Nephron progenitor cell (in vitro differentiated cells): ENCODE results near the gene TACR2.
"Not testable (repeated sequence)": the region's sequence is repeated elsewhere in the genome, so short reads cannot be mapped to it uniquely, and the experiment has no call there.

Experiments used
- DNase-seq: peaks from one replicate; pipeline ENCODE4 v3.0.0; 2021
- H3K27ac Mint-ChIP-seq: 2 replicates; pipeline ENCODE4 v1.8.0; 2021; ENCODE audit warnings: mild to moderate bottlenecking, moderate library complexity, mixed read lengths
- H3K27me3 Mint-ChIP-seq: 2 replicates; pipeline ENCODE4 v1.8.0; 2021; ENCODE audit warnings: mild to moderate bottlenecking, low read depth, mixed read lengths; ENCODE audit not compliant: poor library complexity
- H3K36me3 Mint-ChIP-seq: 2 replicates; pipeline ENCODE4 v1.8.0; 2021; ENCODE audit warnings: low read depth, mixed read lengths
- H3K4me1 Mint-ChIP-seq: 2 replicates; pipeline ENCODE4 v1.8.0; 2021; ENCODE audit warnings: mixed read lengths
- H3K4me3 Mint-ChIP-seq: 2 replicates; pipeline ENCODE4 v1.8.0; 2021; ENCODE audit warnings: mild to moderate bottlenecking, moderate library complexity, mixed read lengths
- H3K9me3 Mint-ChIP-seq: 2 replicates; pipeline ENCODE4 v1.8.0; 2021; ENCODE audit warnings: mild to moderate bottlenecking, moderate library complexity, mixed read lengths
- CTCF ChIP-seq: fragments of 200-600 bp; sonication (generic); IDR thresholded peaks from 2 replicates; pipeline ENCODE4 v1.5.0; 2021; ENCODE audit warnings: antibody characterized with exemption

The TACR2 gene

GRCh38 chr10:69451784-69452251, 35.1 kb upstream of the TACR2 start:
- Mint-ChIP-seq H3K9me3 (no peaks in the 10 kb centered on the region), H3K27ac (no peak overlapping the region), H3K36me3 (no peaks in the 10 kb centered on the region), H3K4me1 (peaks cover 42% of the 10 kb centered on the region), H3K4me3 (peak overlapping the region; percentile 77), H3K27me3 (peaks cover 38% of the 10 kb centered on the region)
- TF ChIP-seq CTCF = no peak
- DNase-seq = no peak

DNA sequence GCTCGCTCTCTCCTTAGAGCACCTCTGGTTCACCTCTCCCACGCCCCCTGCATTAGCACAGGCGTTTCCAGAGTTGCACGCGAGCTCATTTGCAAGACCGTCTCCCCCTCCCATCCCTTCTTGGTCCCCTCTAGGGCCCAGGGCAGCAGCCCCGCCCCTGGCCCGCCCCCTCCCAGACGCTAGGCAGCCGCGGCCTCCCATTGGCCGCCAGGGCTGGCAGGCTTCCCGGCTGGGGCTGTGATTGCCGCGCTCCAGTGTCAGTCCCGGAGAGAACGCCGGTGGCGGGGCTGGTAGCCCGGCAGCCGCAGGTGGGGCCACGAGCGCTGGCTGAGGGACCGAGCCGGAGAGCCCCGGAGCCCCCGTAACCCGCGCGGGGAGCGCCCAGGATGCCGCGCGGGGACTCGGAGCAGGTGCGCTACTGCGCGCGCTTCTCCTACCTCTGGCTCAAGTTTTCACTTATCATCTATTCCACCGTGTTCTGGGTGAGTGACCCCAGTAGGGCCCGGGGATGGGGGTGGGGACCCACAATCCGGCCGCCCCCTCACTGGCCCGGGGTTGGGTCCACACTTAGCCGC, 34.6 kb upstream of the TACR2 start, which contains the start of gene TSPAN15:
Gene TSPAN15, plus strand, starts transcription at position 257 of the 575 bp plus-strand sequence. Its CDS starts 130 bp downstream, at position 387.
- peaks cover 38% of the 10 kb centered on the region for H3K27me3 Mint-ChIP-seq
- H3K36me3 Mint-ChIP-seq = no peaks in the 10 kb centered on the region
- no peak for TF ChIP-seq CTCF
- peak within 1 kb of the TSS; percentile 55 for H3K27ac Mint-ChIP-seq
- peak within 1 kb of the TSS; percentile 77 for H3K4me3 Mint-ChIP-seq
- peak; percentile 91 for DNase-seq
- H3K4me1 Mint-ChIP-seq = peaks cover 42% of the 10 kb centered on the region
- H3K9me3 Mint-ChIP-seq = no peaks in the 10 kb centered on the region

DNA sequence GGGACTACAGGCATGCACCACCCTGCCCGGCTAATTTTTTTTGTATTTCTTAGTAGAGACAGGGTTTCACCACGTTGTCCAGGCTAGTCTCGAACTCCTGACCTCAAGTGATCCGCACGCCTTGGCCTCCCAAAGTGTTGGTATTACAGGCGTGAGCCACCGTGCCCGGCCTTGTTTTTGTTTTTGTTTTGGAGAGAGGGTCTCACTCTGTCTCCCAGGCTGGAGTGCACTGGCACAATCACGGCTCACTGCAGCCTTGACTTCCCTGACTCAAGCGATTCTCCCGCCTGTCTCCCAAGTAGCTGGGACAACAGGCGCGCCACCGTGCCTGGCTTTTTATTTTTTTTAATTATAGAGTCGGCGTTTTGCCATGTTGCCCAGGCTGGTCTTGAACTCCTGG, 33.7 kb upstream of the TACR2 start:
- DNase-seq, H3K27ac Mint-ChIP-seq, H3K9me3 Mint-ChIP-seq, H3K36me3 Mint-ChIP-seq: not testable (repeated sequence)
- H3K27me3 Mint-ChIP-seq = peaks cover 36% of the 10 kb centered on the region
- peak overlapping the region; percentile 77 for H3K4me3 Mint-ChIP-seq
- peaks cover 48% of the 10 kb centered on the region for H3K4me1 Mint-ChIP-seq

DNA sequence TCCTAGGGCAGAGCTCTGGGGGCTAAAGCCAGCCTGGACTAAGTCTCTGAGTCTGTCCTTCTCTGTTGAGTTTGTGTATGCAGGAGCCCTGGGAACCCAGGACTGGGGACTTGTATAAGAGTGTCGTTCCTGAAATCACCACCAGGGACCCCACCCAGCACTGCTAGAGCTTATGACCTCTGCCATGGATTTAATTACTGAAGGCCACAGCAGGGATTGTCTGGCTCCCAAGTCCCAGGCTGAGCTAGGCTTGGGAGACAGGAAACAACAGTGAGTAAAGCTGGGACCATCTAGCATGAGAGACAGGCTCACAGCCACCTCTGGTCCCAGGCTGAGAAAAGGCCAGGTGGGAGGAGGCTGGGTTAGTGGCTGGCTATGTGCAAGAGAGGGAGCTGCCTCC, 33.1 kb upstream of the TACR2 start:
- Mint-ChIP-seq H3K36me3 (no peaks in the 10 kb centered on the region), H3K4me3 (no peak overlapping the region), H3K27ac (no peak overlapping the region), H3K27me3 (peaks cover 35% of the 10 kb centered on the region), H3K4me1 (peaks cover 52% of the 10 kb centered on the region), H3K9me3 (peaks cover 3% of the 10 kb centered on the region)
- TF ChIP-seq CTCF = peak; percentile 64
- peak; percentile 72 for DNase-seq

DNA sequence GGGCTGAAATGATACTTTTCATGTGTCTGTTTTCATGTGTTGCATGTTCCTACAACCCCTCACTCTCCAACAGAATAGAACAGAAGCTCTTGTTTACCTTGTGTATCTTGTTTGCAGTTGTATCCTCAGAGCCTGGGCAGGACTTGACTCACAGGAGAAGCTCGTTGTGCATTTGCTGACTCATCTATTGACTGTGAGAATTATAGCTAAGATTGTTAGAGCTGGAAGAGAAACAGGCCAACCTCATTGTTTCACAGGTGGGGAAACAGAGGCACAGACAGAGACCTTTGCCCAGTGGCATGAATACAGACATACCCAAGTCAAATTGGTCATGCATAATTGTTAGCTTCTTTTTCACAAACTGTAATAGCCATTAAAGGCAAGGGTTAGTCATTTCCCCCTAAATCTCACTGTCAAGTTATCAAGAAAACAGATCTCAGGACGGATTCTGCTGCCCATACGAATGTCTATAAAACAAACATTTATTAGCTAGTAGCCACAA, 30.0 kb upstream of the TACR2 start:
- Mint-ChIP-seq H3K36me3 (no peaks in the 10 kb centered on the region), H3K9me3 (peaks cover 3% of the 10 kb centered on the region), H3K4me1 (peaks cover 36% of the 10 kb centered on the region), H3K27me3 (peaks cover 14% of the 10 kb centered on the region), H3K4me3 (no peak overlapping the region), H3K27ac (no peak overlapping the region)
- no peak for DNase-seq
- TF ChIP-seq CTCF = no peak

- no peak for TF ChIP-seq CTCF
- Mint-ChIP-seq H3K36me3 (no peaks in the 10 kb centered on the region), H3K4me3 (no peak overlapping the region), H3K9me3 (peaks cover 3% of the 10 kb centered on the region), H3K27ac (no peak overlapping the region), H3K4me1 (peaks cover 35% of the 10 kb centered on the region), H3K27me3 (peaks cover 14% of the 10 kb centered on the region)
- no peak for DNase-seq
Measured at GRCh38 chr10:69446229-69446628, 29.5 kb upstream of the TACR2 start.
